Astrocyte (in vitro differentiated cells and primary cell): ENCODE results near the gene POLR3B. TPM values are rescaled to one million over a fixed set of nuclear protein-coding genes. Genes with fewer than 3 reads are reported as not detected.

Source experiments
- DNase-seq: peaks from one replicate; pipeline ENCODE4 v3.0.0-alpha.2; 2010; ENCODE audit warnings: low read depth
- FAIRE-seq: peaks from 2 replicates; lab custom pipeline; 2011; peaks lifted over from hg19 to GRCh38; lab: Jason Lieb, UNC
- H2AFZ ChIP-seq: 2 replicates; pipeline ENCODE4 v1.6.0; 2012; ENCODE audit warnings: low read depth, low read length, inconsistent platforms
- H3K27ac ChIP-seq: 2 replicates; pipeline ENCODE4 v1.5.1; 2011; ENCODE audit warnings: low read depth, low read length, inconsistent platforms
- H3K27me3 ChIP-seq: 2 replicates; pipeline ENCODE4 v1.6.0; 2011; ENCODE audit warnings: low read length, inconsistent platforms; ENCODE audit not compliant: insufficient read depth
- H3K36me3 ChIP-seq: 2 replicates; pipeline ENCODE4 v1.5.1; 2011; ENCODE audit warnings: low read length, inconsistent platforms; ENCODE audit not compliant: insufficient read depth
- H3K4me1 ChIP-seq: 2 replicates; pipeline ENCODE4 v1.5.1; 2011; ENCODE audit warnings: low read length, inconsistent platforms; ENCODE audit not compliant: insufficient read depth
- H3K4me2 ChIP-seq: 2 replicates; pipeline ENCODE4 v1.6.0; 2012; ENCODE audit warnings: low read length, inconsistent platforms
- H3K4me3 ChIP-seq: 2 replicates; pipeline ENCODE4 v1.5.1; 2011; ENCODE audit warnings: low read depth, mild to moderate bottlenecking, low read length, inconsistent platforms; ENCODE audit not compliant: insufficient read depth
- H3K79me2 ChIP-seq: 2 replicates; pipeline ENCODE4 v1.6.0; 2012; ENCODE audit warnings: mild to moderate bottlenecking, low read length, inconsistent platforms; ENCODE audit not compliant: insufficient read depth
- H3K9ac ChIP-seq: 2 replicates; pipeline ENCODE4 v1.6.0; 2012; ENCODE audit warnings: mild to moderate bottlenecking, low read length, inconsistent platforms
- H3K9me3 ChIP-seq: 2 replicates; pipeline ENCODE4 v1.5.1; 2012; ENCODE audit warnings: low read depth, mild to moderate bottlenecking, low read length, inconsistent platforms; ENCODE audit not compliant: insufficient read depth
- H4K20me1 ChIP-seq: 2 replicates; pipeline ENCODE4 v1.6.0; 2012; ENCODE audit warnings: low read length, inconsistent platforms; ENCODE audit not compliant: insufficient read depth
- H3K27ac Mint-ChIP-seq: one replicate; pipeline ENCODE4 v1.8.0; 2021; ENCODE audit warnings: mild to moderate bottlenecking, mixed read lengths; ENCODE audit not compliant: unreplicated experiment
- H3K27me3 Mint-ChIP-seq: one replicate; pipeline ENCODE4 v1.8.0; 2021; ENCODE audit warnings: low read depth, mixed read lengths; ENCODE audit not compliant: unreplicated experiment
- H3K36me3 Mint-ChIP-seq: one replicate; pipeline ENCODE4 v1.8.0; 2021; ENCODE audit warnings: low read depth, mixed read lengths; ENCODE audit not compliant: unreplicated experiment
- H3K4me1 Mint-ChIP-seq: one replicate; pipeline ENCODE4 v1.8.0; 2021; ENCODE audit warnings: low read depth, mixed read lengths; ENCODE audit not compliant: unreplicated experiment
- H3K4me3 Mint-ChIP-seq: one replicate; pipeline ENCODE4 v1.8.0; 2021; ENCODE audit warnings: mild to moderate bottlenecking, moderate library complexity, mixed read lengths; ENCODE audit not compliant: unreplicated experiment
- H3K9me3 Mint-ChIP-seq: one replicate; pipeline ENCODE4 v1.8.0; 2021; ENCODE audit warnings: mild to moderate bottlenecking, mixed read lengths; ENCODE audit not compliant: unreplicated experiment
- CTCF ChIP-seq: IDR thresholded peaks from 2 replicates; pipeline ENCODE4 v1.5.1; 2011; ENCODE audit warnings: low read depth, mild to moderate bottlenecking, inconsistent platforms, low read length, moderate library complexity; ENCODE audit not compliant: insufficient read depth
- EZH2 ChIP-seq: IDR thresholded peaks from 2 replicates; pipeline ENCODE4 v1.6.1; 2012; ENCODE audit warnings: mild to moderate bottlenecking, low read length, inconsistent platforms; ENCODE audit not compliant: insufficient read depth
- total RNA-seq: library from RNA; stranded (reverse); gene quantifications from 2 replicates; pipeline ENCODE4 v1.2.1, GENCODE V29; 2021

Gene POLR3B
- total RNA-seq, 1 donor from 2014 or later, result 10.9 TPM

GRCh38 chr12:106431839-106432411, 74.4 kb downstream of the POLR3B start:
- Histone ChIP-seq H3K9ac (no peak overlapping the region), H2AFZ (no peak overlapping the region), H3K4me2 (no peak overlapping the region), H3K4me1 (no peaks in the 10 kb centered on the region), H3K36me3 (peaks cover 5% of the 10 kb centered on the region), H3K27ac (no peak overlapping the region), H3K79me2 (no peaks in the 10 kb centered on the region), H3K27me3 (no peaks in the 10 kb centered on the region), H3K9me3 (no peaks in the 10 kb centered on the region), H3K4me3 (no peak overlapping the region), H4K20me1 (peaks cover 7% of the 10 kb centered on the region)
- no peaks in the 10 kb centered on the region for H3K4me1 Mint-ChIP-seq
- DNase-seq (no peak), FAIRE-seq (no peak)
- no peak overlapping the region for H3K4me3 Mint-ChIP-seq
- H3K27ac Mint-ChIP-seq, result no peak overlapping the region
- no peak for TF ChIP-seq CTCF
- TF ChIP-seq EZH2, result no peak
- no peaks in the 10 kb centered on the region for H3K9me3 Mint-ChIP-seq
- no peaks in the 10 kb centered on the region for H3K27me3 Mint-ChIP-seq
- peaks cover 12% of the 10 kb centered on the region for H3K36me3 Mint-ChIP-seq

GRCh38 chr12:106433055-106433454, 75.5 kb downstream of the POLR3B start:
- Histone ChIP-seq H3K27ac (no peak overlapping the region), H3K4me2 (no peak overlapping the region), H3K9me3 (no peaks in the 10 kb centered on the region), H3K27me3 (no peaks in the 10 kb centered on the region), H4K20me1 (peaks cover 7% of the 10 kb centered on the region), H3K4me3 (no peak overlapping the region), H2AFZ (no peak overlapping the region), H3K9ac (no peak overlapping the region), H3K4me1 (no peaks in the 10 kb centered on the region), H3K79me2 (no peaks in the 10 kb centered on the region), H3K36me3 (peaks cover 7% of the 10 kb centered on the region)
- H3K27ac Mint-ChIP-seq, result no peak overlapping the region
- no peaks in the 10 kb centered on the region for H3K27me3 Mint-ChIP-seq
- DNase-seq (no peak), FAIRE-seq (no peak)
- no peak for TF ChIP-seq CTCF
- TF ChIP-seq EZH2, result no peak
- no peak overlapping the region for H3K4me3 Mint-ChIP-seq
- H3K9me3 Mint-ChIP-seq, result no peaks in the 10 kb centered on the region
- H3K36me3 Mint-ChIP-seq, result peaks cover 16% of the 10 kb centered on the region
- no peaks in the 10 kb centered on the region for H3K4me1 Mint-ChIP-seq

GRCh38 chr12:106434526-106434925, 77.0 kb downstream of the POLR3B start:
- H2AFZ ChIP-seq, result no peak overlapping the region
- peaks cover 7% of the 10 kb centered on the region for H4K20me1 ChIP-seq
- TF ChIP-seq CTCF (no peak), EZH2 (no peak)
- no peak overlapping the region for H3K4me3 ChIP-seq
- no peak overlapping the region for H3K27ac ChIP-seq
- no peaks in the 10 kb centered on the region for H3K9me3 ChIP-seq
- H3K4me1 Mint-ChIP-seq, result no peaks in the 10 kb centered on the region
- peaks cover 14% of the 10 kb centered on the region for H3K36me3 ChIP-seq
- no peaks in the 10 kb centered on the region for H3K27me3 ChIP-seq
- peaks cover 16% of the 10 kb centered on the region for H3K36me3 Mint-ChIP-seq
- H3K27me3 Mint-ChIP-seq, result no peaks in the 10 kb centered on the region
- no peaks in the 10 kb centered on the region for H3K79me2 ChIP-seq
- H3K9ac ChIP-seq, result no peak overlapping the region
- no peak overlapping the region for H3K27ac Mint-ChIP-seq
- no peaks in the 10 kb centered on the region for H3K9me3 Mint-ChIP-seq
- H3K4me1 ChIP-seq, result no peaks in the 10 kb centered on the region
- no peak overlapping the region for H3K4me3 Mint-ChIP-seq
- FAIRE-seq (no peak), DNase-seq (no peak)
- no peak overlapping the region for H3K4me2 ChIP-seq
